GM15510 (cell line): ENCODE data around the gene ZBTB7C.

ENCODE experiments used
- POLR2A ChIP-seq: IDR thresholded peaks from 3 replicates; pipeline ENCODE4 v1.6.1; 2011; ENCODE audit warnings: borderline replicate concordance; ENCODE audit not compliant: insufficient read length; ENCODE audit errors: extremely low read depth

The ZBTB7C gene

DNA sequence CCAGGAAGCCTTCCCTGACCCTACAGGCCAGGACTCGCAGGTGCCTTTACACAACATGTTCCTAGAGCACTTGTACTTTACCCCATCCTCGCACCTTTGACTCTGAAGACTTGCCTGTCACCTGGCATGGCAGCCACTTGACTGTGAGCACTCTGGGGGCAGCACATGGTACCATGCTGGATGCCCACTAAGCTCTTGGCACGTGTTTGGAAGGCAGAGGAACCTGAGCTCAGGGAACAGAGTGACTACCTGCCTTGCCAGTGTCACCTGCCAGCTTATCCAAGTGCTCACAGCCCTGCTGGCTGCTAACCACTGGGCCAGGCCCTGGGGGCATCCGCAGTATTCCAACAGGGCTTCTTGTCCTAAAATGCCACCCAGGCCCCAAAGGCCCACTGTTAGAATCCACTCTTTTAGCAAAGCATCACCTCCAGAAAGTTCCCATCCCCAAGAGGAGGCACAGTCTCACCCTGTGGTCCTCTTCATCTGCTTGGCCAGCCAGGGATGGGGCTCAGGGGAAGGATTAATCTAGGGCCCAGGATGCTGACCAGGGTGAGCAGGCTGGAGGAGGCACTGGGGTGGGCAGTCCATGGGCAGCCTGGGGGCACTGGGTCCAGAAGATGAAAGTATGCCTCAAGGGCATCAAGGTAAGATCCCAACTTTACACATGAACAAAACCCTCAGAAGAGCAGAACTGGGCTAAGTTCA, 57.0 kb downstream of the ZBTB7C start:
- no peak for TF ChIP-seq POLR2A

DNA sequence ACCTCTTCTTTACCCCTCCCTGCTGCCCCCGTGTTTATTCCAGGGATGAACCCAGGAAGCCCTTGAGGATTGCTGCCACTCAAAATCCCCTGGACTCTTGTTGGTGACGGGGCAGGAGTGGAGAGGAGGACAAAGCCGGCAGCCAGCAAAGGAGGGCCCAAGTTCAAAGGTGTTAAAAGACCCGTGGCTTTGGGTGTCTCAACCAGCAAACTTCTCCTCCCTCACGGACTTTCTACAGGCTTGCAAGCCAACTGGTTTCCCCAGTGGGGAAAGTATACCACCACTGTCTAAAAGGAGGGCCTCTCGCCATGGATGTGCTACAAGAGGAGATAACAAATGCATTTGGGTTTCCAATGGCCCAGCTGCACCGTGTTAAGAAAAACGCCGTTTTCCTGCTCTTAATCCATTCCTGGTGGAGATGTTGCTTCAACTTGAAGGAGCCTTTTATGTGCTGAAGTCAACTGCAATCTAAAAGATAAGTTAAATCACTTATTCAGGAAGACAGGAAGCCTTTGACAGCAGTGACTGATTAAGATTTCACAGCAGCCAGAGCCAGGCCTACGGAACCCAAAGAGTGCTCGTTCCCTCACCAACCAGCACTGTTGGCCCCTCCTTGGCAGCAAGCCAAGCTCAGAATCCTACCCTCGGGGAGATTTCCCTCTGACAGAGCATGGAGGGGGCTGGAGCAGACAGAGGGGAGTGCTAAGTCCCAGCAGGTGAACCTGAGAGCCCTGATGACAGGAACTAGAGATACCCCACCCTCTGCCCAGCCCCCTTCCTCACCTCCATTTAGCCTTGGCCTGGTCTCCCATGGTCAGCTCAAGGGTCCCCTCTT, 57.8 kb downstream of the ZBTB7C start:
- TF ChIP-seq POLR2A, result no peak

- no peak for TF ChIP-seq POLR2A
Observed at GRCh38 chr18:48348739-48349138, 60.4 kb downstream of the ZBTB7C start.

DNA sequence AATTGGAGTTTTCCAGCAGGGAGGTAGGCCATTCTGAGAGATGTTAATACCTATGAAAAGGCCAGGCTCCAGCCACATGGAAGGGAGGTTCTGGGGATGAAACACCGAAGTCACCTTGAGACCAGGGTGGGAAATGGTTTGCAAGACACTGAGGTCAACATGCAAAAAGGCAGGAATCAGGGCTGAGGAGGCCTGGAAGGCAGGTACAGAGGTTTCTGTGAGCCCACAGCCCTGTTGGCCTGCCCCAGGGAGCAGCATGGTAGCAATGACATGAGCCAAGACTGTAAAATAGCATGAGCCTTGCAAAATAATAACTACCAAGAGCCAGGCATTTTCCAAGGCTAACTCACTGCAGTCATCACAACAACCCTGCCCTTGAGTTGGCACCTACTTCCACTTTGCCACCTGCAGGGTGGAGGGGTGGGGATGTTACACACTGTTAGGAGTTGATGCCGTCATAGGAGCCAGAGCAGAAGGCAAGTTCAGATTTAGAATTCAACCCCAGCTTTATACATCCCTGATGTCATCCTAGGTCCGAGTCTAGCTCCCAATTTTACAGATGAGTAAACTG, 61.3 kb downstream of the ZBTB7C start:
- no peak for TF ChIP-seq POLR2A

DNA sequence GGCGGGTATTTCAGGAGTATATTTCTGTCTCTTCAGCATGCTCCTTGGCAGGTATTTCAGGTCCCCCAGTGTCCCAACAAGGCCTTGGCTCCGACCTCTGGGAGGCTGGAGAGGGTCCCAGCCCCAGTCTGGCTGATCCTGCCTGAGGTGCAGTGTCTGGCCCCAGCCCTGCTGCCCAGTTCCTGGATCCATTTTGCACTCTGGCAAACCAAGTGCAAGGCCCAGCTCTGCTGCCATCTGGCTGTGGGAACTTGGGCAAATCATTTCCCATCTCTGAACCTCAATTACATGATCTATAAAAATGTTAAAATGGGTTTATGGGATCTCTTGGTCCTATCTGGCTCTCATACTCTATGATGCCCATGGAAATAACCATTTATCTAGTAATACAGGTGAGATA, 63.6 kb downstream of the ZBTB7C start:
- no peak for TF ChIP-seq POLR2A

DNA sequence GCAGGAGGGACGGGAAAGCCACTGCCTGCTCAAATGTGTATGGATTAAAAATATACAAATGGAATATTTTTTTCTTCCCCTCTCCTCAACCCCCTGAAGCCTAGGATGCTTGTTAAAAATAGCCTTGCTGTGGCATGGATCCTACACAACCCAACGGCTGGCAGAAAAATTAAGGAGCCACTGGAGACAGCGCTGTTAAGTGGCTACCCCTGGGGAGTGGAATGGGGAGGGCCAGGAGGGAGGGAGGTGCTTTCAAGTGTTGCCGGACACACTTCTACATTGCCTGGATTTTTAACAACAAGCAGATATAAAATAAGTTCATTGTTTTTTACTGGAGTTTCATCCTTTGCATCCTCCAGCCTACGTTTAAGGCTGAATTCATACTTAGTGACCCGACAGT, 66.6 kb downstream of the ZBTB7C start:
- no peak for TF ChIP-seq POLR2A

DNA sequence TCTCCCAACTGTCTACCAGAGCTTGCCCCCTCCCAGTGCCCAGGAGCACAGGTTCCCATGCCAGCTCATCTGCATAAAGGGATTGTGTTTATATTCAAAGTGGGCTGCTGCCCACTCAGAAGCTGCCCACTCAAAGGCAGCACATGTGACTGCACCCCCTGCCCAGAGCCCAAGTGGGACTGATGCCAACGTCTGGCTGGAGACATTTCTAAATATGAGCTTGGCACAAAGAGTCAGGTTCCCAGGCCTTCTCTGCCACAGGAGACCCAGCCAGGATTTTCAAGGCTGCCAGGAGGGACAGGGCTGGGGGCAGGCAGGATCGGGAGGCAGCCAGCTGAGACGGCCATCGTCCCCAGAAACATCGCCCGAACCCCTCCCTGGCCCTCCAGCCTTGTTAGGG, 67.1 kb downstream of the ZBTB7C start:
- no peak for TF ChIP-seq POLR2A

DNA sequence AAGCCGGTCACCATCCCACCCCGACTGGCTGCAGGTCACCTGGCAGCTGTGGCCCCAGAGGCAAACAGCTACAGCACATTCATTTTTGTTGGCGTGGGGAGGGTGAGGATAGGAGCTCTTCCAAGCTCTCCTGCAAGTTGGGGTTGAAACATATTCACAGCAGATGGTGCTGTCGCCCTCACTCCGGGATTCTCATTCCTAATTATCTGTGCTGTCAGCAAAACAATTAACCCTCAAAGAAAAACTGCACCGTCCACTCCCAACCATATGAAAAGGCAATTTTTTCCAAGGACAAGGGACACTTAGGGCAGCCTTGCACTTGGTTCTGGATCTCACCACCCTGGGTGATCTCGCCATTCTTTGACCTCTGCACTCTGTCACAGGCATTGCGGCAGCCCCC, 68.6 kb downstream of the ZBTB7C start:
- TF ChIP-seq POLR2A, result no peak

- TF ChIP-seq POLR2A, result no peak
Observed at GRCh38 chr18:48339692-48340091, 69.5 kb downstream of the ZBTB7C start.

DNA sequence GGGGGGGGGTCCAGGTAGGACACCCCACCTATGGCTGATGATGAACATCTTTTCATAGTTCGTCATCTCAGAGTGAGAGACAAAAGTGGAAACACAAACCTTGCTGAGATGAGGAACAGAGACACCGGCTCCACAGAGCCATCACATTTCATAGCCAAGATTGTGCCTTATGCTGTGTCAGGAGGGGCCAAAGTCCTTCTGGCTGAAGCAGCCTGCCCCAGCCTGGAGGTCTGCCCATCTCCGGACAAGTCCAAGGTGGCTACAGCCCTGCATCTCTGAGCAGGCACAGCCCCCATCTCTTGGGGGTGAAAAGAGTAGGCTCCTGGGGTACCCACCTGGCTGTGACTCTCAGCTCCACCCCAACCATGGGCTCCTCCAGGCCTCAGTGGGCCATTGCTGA, 70.3 kb downstream of the ZBTB7C start:
- no peak for TF ChIP-seq POLR2A

DNA sequence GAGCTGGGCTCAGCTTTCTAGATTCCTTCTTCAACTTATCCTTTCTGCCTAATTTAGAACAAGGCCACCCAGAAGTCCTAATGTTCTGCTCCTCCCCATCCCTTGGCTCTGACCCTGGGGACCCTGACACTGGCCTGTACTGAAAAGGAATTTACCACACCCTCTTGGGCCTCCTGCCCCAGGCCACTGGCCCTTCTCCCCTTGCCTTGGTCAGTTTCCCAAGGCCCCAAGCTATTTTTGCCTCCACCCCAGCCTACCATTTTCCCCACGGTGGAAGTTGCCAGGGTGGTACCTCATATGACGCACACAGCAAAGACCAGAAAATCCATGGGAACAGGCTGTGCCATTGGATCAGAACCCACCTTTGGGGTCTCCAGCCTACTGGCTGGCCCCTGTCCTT, 72.1 kb downstream of the ZBTB7C start:
- TF ChIP-seq POLR2A, result no peak

- TF ChIP-seq POLR2A, result no peak
Observed at GRCh38 chr18:48336332-48336731, 72.9 kb downstream of the ZBTB7C start.

- no peak for TF ChIP-seq POLR2A
Observed at GRCh38 chr18:48335829-48336228, 73.4 kb downstream of the ZBTB7C start.

DNA sequence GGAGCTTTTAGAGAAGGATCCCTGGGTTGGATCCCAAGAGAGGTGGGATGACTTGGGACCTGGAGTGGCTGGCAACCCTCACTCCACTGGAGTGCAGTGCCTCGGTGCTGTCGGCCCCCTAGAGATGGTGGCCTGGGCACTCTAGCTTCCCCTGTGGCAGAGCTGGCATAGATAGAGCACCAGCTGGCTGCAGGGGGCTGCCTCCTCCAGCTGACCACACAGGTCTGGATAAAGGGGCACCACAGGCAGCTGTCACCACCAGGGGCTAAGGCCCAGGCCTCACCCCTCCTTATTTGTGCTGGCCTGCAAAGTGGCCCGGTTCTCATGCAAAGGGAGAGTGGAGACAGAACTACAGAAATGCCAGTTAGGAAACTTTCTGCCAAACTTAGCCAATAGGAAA, 74.3 kb downstream of the ZBTB7C start:
- TF ChIP-seq POLR2A, result no peak

- no peak for TF ChIP-seq POLR2A
Observed at GRCh38 chr18:48333563-48333962, 75.6 kb downstream of the ZBTB7C start.
